ENCODE data around the gene YTHDF1. TPM values are rescaled to one million over a fixed set of nuclear protein-coding genes. Genes with fewer than 3 reads are reported as not detected.

The YTHDF1 gene
- total RNA-seq, 1 donor from 2014 or later, result 27.7 TPM

DNA sequence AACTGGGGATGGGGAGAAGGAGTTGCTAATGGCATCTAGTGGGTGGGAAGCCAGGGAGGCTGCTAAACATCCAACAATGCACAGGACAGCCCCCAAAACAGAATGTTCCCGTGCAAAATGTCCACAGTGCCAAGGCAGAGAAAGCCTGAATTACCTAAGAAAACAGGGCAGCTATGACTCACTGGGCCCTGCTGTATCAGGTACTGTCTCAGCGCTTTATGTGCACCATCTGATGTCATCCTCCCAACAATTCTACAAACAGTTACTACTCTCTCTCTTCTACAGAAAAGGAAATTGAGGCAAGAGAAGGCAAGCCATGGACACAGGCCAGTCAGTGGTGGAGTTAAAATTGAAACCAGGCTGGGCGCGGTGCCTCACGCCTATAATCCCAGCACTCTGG, 3.1 kb downstream of the YTHDF1 start:
- DNase-seq (ENCODE audit: extremely low spot score in 2 of 2), result no peak
- TF ChIP-seq POLR2A (IDR thresholded peaks at IDR 0.05) (no peak), POLR2AphosphoS5 (IDR thresholded peaks at IDR 0.05; ENCODE audit: insufficient read depth in 1 of 2, low read depth in 1 of 2) (no peak)
- TF ChIP-seq, protein P1, sequence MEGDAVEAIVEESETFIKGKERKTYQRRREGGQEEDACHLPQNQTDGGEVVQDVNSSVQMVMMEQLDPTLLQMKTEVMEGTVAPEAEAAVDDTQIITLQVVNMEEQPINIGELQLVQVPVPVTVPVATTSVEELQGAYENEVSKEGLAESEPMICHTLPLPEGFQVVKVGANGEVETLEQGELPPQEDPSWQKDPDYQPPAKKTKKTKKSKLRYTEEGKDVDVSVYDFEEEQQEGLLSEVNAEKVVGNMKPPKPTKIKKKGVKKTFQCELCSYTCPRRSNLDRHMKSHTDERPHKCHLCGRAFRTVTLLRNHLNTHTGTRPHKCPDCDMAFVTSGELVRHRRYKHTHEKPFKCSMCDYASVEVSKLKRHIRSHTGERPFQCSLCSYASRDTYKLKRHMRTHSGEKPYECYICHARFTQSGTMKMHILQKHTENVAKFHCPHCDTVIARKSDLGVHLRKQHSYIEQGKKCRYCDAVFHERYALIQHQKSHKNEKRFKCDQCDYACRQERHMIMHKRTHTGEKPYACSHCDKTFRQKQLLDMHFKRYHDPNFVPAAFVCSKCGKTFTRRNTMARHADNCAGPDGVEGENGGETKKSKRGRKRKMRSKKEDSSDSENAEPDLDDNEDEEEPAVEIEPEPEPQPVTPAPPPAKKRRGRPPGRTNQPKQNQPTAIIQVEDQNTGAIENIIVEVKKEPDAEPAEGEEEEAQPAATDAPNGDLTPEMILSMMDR (IDR thresholded peaks at IDR 0.05), result no peak
- intact Hi-C loops (cut with DNase I), result no loop called here
- Histone ChIP-seq H3K4me1 (peaks cover 58% of the 10 kb centered on the region), H3K4me3 (no peak overlapping the region), H3K36me3 (peaks cover 0 to 45% of the 10 kb centered on the region in 2 donors), H3K27ac (no peak overlapping the region), H3K9me3 (no peaks in the 10 kb centered on the region), H3K27me3 (no peaks in the 10 kb centered on the region)

DNA sequence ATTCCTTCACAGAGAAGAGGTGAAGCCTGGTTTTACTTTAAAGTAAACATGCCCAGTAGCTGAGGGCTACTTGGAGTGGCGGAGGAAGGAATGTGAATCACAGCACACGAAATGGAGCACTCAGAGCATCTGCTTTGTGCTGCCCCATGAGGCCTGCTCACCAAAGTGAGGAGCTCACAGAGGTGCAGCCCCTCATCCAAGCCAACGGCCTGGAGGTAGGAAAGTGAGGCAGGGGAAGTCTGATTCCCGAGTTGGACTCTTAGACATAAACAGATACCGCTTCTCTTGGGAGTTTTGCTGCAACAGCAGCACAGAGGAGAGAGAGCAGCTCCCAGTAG, 3.6 kb downstream of the YTHDF1 start:
- H3K9me3 ChIP-seq, result no peaks in the 10 kb centered on the region
- no peaks in the 10 kb centered on the region for H3K27me3 ChIP-seq
- peaks cover 0 to 45% of the 10 kb centered on the region in 2 donors for H3K36me3 ChIP-seq
- no peak for DNase-seq (ENCODE audit: extremely low spot score in 2 of 2)
- peaks cover 58% of the 10 kb centered on the region for H3K4me1 ChIP-seq
- H3K27ac ChIP-seq, result no peak overlapping the region
- no peak overlapping the region for H3K4me3 ChIP-seq
- intact Hi-C loops (cut with DNase I), result no loop called here
- no peak for TF ChIP-seq POLR2AphosphoS5 (IDR thresholded peaks at IDR 0.05; ENCODE audit: insufficient read depth in 1 of 2, low read depth in 1 of 2)
- no peak for TF ChIP-seq POLR2A (IDR thresholded peaks at IDR 0.05)
- TF ChIP-seq, protein P1 (IDR thresholded peaks at IDR 0.05), result no peak

DNA sequence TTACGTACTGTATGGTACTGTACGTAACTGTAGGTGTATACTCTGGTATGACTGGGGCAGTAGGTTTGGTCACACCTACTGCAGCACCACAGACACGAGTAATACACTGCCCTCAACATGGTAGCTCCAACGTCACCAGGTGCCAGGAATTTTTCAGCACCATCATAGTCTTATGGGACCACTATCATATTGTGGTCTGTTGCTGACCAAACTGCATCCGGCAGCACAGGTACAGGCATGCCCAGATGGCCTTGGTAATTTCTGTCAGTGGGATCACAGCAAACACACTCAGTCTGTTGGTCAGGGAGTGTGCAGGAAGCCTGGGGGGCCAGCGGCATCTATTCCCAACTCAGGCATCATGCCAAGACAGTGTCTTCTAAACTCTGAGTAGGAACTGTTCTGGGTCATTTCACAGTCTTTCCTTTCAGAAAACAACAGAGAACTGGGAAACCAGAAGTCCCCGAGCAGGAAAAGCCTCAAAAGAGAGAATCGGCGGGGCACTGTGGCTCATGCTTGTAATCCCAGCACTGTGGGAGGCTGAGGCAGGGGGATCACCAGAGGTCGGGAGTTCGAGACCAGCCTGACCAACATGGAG, 5.8 kb downstream of the YTHDF1 start:
- Histone ChIP-seq H3K4me3 (no peak overlapping the region), H3K27ac (no peak overlapping the region), H3K27me3 (no peaks in the 10 kb centered on the region), H3K36me3 (peaks cover 0 to 45% of the 10 kb centered on the region in 2 donors), H3K4me1 (peaks cover 48% of the 10 kb centered on the region), H3K9me3 (no peaks in the 10 kb centered on the region)
- intact Hi-C loops (cut with DNase I), result no loop called here
- DNase-seq (ENCODE audit: extremely low spot score in 2 of 2), result no peak
- TF ChIP-seq, protein P1 (IDR thresholded peaks at IDR 0.05), result no peak
- TF ChIP-seq POLR2A (IDR thresholded peaks at IDR 0.05) (no peak), POLR2AphosphoS5 (IDR thresholded peaks at IDR 0.05; ENCODE audit: insufficient read depth in 1 of 2, low read depth in 1 of 2) (no peak)

DNA sequence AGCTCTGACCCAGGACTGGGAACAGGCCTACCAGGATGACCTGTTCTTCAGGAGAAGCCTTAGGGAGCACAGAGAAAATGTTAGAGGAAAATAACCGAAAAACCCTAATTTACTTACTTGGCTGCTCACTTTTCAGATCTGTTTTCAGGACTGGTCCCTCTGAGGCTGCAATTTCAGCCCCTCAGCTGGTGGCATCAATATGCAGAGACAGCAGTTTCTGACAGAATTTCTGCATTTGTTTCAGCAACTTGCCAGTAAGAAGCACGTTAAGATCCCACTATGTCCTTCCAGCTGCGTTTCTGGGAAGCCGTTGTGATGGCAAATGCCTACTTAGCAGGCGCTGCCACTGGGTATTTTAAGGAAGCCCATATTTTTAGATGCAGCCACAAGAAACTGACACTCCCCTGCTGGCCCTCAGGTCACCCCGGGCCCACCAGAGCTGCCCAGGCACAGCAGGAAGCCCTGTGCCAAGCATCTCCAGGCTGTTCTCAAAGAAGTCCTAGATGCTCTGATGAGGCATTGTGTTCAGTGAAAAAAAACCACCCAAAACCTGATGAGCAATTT, 7.5 kb downstream of the YTHDF1 start:
- H3K36me3 ChIP-seq, result peaks cover 0 to 42% of the 10 kb centered on the region in 2 donors
- H3K27me3 ChIP-seq, result no peaks in the 10 kb centered on the region
- no peak overlapping the region for H3K27ac ChIP-seq
- peaks cover 31% of the 10 kb centered on the region for H3K4me1 ChIP-seq
- intact Hi-C loops (cut with DNase I), result no loop called here
- H3K4me3 ChIP-seq, result no peak overlapping the region
- no peak for DNase-seq (ENCODE audit: extremely low spot score in 2 of 2)
- H3K9me3 ChIP-seq, result no peaks in the 10 kb centered on the region
- TF ChIP-seq POLR2A (IDR thresholded peaks at IDR 0.05), result no peak
- TF ChIP-seq, protein P1 (IDR thresholded peaks at IDR 0.05), result no peak
- TF ChIP-seq POLR2AphosphoS5 (IDR thresholded peaks at IDR 0.05; ENCODE audit: insufficient read depth in 1 of 2, low read depth in 1 of 2), result no peak

- no peak overlapping the region for H3K27ac ChIP-seq
- H3K4me1 ChIP-seq, result peaks cover 15% of the 10 kb centered on the region
- H3K36me3 ChIP-seq, result peaks cover 0 to 42% of the 10 kb centered on the region in 2 donors
- no peak for DNase-seq (ENCODE audit: extremely low spot score in 2 of 2)
- H3K9me3 ChIP-seq, result no peaks in the 10 kb centered on the region
- intact Hi-C loops (cut with DNase I), result no loop called here
- H3K4me3 ChIP-seq, result no peak overlapping the region
- H3K27me3 ChIP-seq, result no peaks in the 10 kb centered on the region
- TF ChIP-seq, protein P1 (IDR thresholded peaks at IDR 0.05), result no peak
- no peak for TF ChIP-seq POLR2A (IDR thresholded peaks at IDR 0.05)
- TF ChIP-seq POLR2AphosphoS5 (IDR thresholded peaks at IDR 0.05; ENCODE audit: insufficient read depth in 1 of 2, low read depth in 1 of 2), result no peak
Measured at GRCh38 chr20:63206878-63207277, 9.1 kb downstream of the YTHDF1 start.

Measured in vagina (tissue), 2 donors.